ENCODE results near the gene AGL. TPM values are rescaled to one million over a fixed set of nuclear protein-coding genes. Genes with fewer than 3 reads are reported as not detected.
A peak's percentile ranks its signal among the peaks of the same experiment; 100 is the strongest.

AGL gene
- total RNA-seq, 1 donor from 2014 or later: 13.4 TPM

DNA sequence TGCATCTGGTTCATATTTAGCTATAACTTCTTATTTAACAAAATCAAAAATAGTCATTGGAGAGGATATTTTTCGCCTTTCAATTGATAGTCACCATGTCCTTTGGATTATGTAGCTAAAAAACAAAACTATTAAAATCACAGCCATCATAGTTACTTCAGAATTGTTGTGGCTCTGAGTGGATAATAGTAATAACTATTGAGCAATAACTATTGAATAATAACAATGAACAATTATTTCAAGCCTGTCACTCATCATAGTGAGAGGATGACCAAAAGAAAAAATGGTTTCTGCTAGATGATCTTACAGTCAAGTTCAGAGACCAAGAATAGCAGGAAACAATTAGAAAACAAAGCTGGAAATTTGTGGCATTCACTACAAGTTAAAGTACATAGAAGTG is 38.4 kb upstream of the AGL start:
- no peak for DNase-seq (ENCODE audit: low read depth, low spot score)
- Mint-ChIP-seq H3K27me3 (ENCODE audit: low read depth) (peaks cover 9% of the 10 kb centered on the region), H3K27ac (ENCODE audit: unreplicated experiment) (no peak overlapping the region), H3K36me3 (ENCODE audit: low read depth) (no peaks in the 10 kb centered on the region), H3K4me1 (peaks cover 12% of the 10 kb centered on the region), H3K4me3 (no peak overlapping the region), H3K9me3 (no peaks in the 10 kb centered on the region)
- TF ChIP-seq CTCF (conservative IDR thresholded peaks at IDR 0.05): no peak

GRCh38 chr1:99814373-99814900 is 35.7 kb upstream of the AGL start:
- no peak for TF ChIP-seq CTCF (conservative IDR thresholded peaks at IDR 0.05)
- Mint-ChIP-seq H3K27ac (ENCODE audit: unreplicated experiment) (peak overlapping the region; percentile 54), H3K4me1 (peaks cover 6% of the 10 kb centered on the region), H3K9me3 (no peaks in the 10 kb centered on the region), H3K27me3 (ENCODE audit: low read depth) (no peaks in the 10 kb centered on the region), H3K36me3 (ENCODE audit: low read depth) (no peaks in the 10 kb centered on the region), H3K4me3 (no peak overlapping the region)
- DNase-seq (ENCODE audit: low read depth, low spot score): no peak

GRCh38 chr1:99816656-99817055 is 33.5 kb upstream of the AGL start:
- H3K4me1 Mint-ChIP-seq: peaks cover 6% of the 10 kb centered on the region
- H3K27me3 Mint-ChIP-seq (ENCODE audit: low read depth): no peaks in the 10 kb centered on the region
- H3K36me3 Mint-ChIP-seq (ENCODE audit: low read depth): no peaks in the 10 kb centered on the region
- H3K27ac Mint-ChIP-seq (ENCODE audit: unreplicated experiment): no peak overlapping the region
- TF ChIP-seq CTCF (conservative IDR thresholded peaks at IDR 0.05): no peak
- no peak overlapping the region for H3K4me3 Mint-ChIP-seq
- no peaks in the 10 kb centered on the region for H3K9me3 Mint-ChIP-seq
- DNase-seq (ENCODE audit: low read depth, low spot score): no peak

DNA sequence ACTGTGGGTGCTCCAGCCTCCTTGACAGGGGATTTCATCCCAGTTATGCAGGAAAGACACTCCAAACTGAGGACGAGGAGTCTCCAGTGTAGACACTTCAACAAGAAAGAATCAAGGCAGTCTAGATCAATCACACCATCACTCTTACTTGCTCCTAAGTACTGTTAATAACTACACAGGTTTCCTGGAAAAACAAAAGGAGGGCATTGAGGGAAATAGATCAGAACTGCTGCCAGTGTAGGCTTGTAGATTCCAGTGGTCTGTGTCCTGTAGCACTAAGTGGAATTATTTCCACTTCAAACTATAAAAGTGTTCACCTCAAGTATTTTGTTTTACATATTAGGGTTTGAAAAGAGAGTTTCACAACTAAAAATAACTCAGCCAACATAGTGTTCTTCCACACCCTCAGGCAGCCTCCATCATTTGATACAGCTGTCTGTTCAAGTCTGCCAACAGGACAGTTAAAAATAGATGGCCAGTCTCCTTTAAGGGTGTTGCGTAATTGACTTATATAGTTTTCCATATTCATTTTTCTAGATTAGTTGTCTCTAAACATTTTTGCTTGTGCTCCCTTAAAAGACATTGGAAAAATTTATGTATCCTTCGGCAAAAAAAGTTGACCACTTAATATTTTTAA is 32.0 kb upstream of the AGL start:
- Mint-ChIP-seq H3K27ac (ENCODE audit: unreplicated experiment) (no peak overlapping the region), H3K36me3 (ENCODE audit: low read depth) (no peaks in the 10 kb centered on the region), H3K9me3 (no peaks in the 10 kb centered on the region), H3K4me1 (peaks cover 6% of the 10 kb centered on the region), H3K4me3 (no peak overlapping the region), H3K27me3 (ENCODE audit: low read depth) (no peaks in the 10 kb centered on the region)
- no peak for DNase-seq (ENCODE audit: low read depth, low spot score)
- TF ChIP-seq CTCF (conservative IDR thresholded peaks at IDR 0.05): no peak

DNA sequence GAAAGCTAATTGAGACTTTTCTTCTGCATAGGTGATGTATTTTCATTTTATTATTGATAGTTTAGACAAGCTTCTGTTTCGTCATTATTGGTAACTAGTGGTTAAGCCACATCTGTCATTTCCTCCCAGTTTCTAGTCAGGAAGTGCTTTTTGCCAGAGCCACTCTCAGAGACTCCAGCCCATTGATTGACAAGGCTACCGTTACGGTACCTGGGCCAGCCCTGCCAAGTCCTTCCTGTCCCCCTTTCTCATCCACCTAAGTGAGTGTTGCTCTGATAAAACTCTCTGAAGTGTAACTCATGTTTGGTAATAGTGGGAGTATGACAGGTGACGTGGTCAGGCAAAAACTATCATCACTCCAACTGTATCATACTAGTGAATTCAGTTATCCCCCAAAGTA is 29.6 kb upstream of the AGL start:
- DNase-seq (ENCODE audit: low read depth, low spot score): no peak
- peaks cover 4% of the 10 kb centered on the region for H3K9me3 Mint-ChIP-seq
- H3K4me1 Mint-ChIP-seq: no peaks in the 10 kb centered on the region
- H3K27ac Mint-ChIP-seq (ENCODE audit: unreplicated experiment): no peak overlapping the region
- H3K36me3 Mint-ChIP-seq (ENCODE audit: low read depth): peaks cover 3% of the 10 kb centered on the region
- no peaks in the 10 kb centered on the region for H3K27me3 Mint-ChIP-seq (ENCODE audit: low read depth)
- H3K4me3 Mint-ChIP-seq: no peak overlapping the region
- no peak for TF ChIP-seq CTCF (conservative IDR thresholded peaks at IDR 0.05)
